ENCODE results near the gene RAPGEF6. TPM values are rescaled to one million over a fixed set of nuclear protein-coding genes. Genes with fewer than 3 reads are reported as not detected.

RAPGEF6 gene
- total RNA-seq, 1 donor from 2014 or later, result 29.1 TPM

GRCh38 chr5:131511934-131512333, 123.1 kb downstream of the RAPGEF6 start:
- Mint-ChIP-seq H3K4me3 (ENCODE audit: low read depth) (no peak overlapping the region), H3K27me3 (no peaks in the 10 kb centered on the region), H3K4me1 (ENCODE audit: low read depth) (no peaks in the 10 kb centered on the region), H3K27ac (peak overlapping the region; percentile 0), H3K36me3 (ENCODE audit: insufficient read depth) (peaks cover 6% of the 10 kb centered on the region), H3K9me3 (ENCODE audit: low read depth) (no peaks in the 10 kb centered on the region)
- TF ChIP-seq CTCF (IDR thresholded peaks at IDR 0.05; ENCODE audit: unreplicated experiment), result no peak
- DNase-seq (ENCODE audit: low spot score, unreplicated experiment), result no peak

GRCh38 chr5:131509801-131510200, 125.2 kb downstream of the RAPGEF6 start:
- Mint-ChIP-seq H3K27me3 (no peaks in the 10 kb centered on the region), H3K27ac (no peak overlapping the region), H3K4me1 (ENCODE audit: low read depth) (no peaks in the 10 kb centered on the region), H3K9me3 (ENCODE audit: low read depth) (no peaks in the 10 kb centered on the region), H3K36me3 (ENCODE audit: insufficient read depth) (peaks cover 3% of the 10 kb centered on the region), H3K4me3 (ENCODE audit: low read depth) (no peak overlapping the region)
- DNase-seq (ENCODE audit: low spot score, unreplicated experiment), result no peak
- TF ChIP-seq CTCF (IDR thresholded peaks at IDR 0.05; ENCODE audit: unreplicated experiment), result no peak

- no peak for DNase-seq (ENCODE audit: low spot score, unreplicated experiment)
- no peaks in the 10 kb centered on the region for H3K4me1 Mint-ChIP-seq (ENCODE audit: low read depth)
- peaks cover 11% of the 10 kb centered on the region for H3K36me3 Mint-ChIP-seq (ENCODE audit: insufficient read depth)
- TF ChIP-seq CTCF (IDR thresholded peaks at IDR 0.05; ENCODE audit: unreplicated experiment), result no peak
- no peaks in the 10 kb centered on the region for H3K27me3 Mint-ChIP-seq
- H3K4me3 Mint-ChIP-seq (ENCODE audit: low read depth), result no peak overlapping the region
- no peak overlapping the region for H3K27ac Mint-ChIP-seq
- H3K9me3 Mint-ChIP-seq (ENCODE audit: low read depth), result no peaks in the 10 kb centered on the region
These were observed 129.7 kb downstream of the RAPGEF6 start for GRCh38 chr5:131505237-131505908.

- Mint-ChIP-seq H3K36me3 (ENCODE audit: insufficient read depth) (peaks cover 30% of the 10 kb centered on the region), H3K27me3 (no peaks in the 10 kb centered on the region), H3K4me1 (ENCODE audit: low read depth) (peaks cover 3% of the 10 kb centered on the region), H3K27ac (peak overlapping the region; percentile 6), H3K9me3 (ENCODE audit: low read depth) (no peaks in the 10 kb centered on the region), H3K4me3 (ENCODE audit: low read depth) (no peak overlapping the region)
- no peak for DNase-seq (ENCODE audit: low spot score, unreplicated experiment)
- no peak for TF ChIP-seq CTCF (IDR thresholded peaks at IDR 0.05; ENCODE audit: unreplicated experiment)
These were observed 138.7 kb downstream of the RAPGEF6 start for GRCh38 chr5:131496400-131496713.

- no peak overlapping the region for H3K4me3 Mint-ChIP-seq (ENCODE audit: low read depth)
- H3K9me3 Mint-ChIP-seq (ENCODE audit: low read depth), result no peaks in the 10 kb centered on the region
- peaks cover 30% of the 10 kb centered on the region for H3K36me3 Mint-ChIP-seq (ENCODE audit: insufficient read depth)
- H3K27ac Mint-ChIP-seq, result no peak overlapping the region
- peaks cover 3% of the 10 kb centered on the region for H3K4me1 Mint-ChIP-seq (ENCODE audit: low read depth)
- TF ChIP-seq CTCF (IDR thresholded peaks at IDR 0.05; ENCODE audit: unreplicated experiment), result no peak
- DNase-seq (ENCODE audit: low spot score, unreplicated experiment), result no peak
- H3K27me3 Mint-ChIP-seq, result no peaks in the 10 kb centered on the region
These were observed 139.3 kb downstream of the RAPGEF6 start for GRCh38 chr5:131495536-131496399.
